Measurements from ENCODE around the gene COX7A2L.

DNA sequence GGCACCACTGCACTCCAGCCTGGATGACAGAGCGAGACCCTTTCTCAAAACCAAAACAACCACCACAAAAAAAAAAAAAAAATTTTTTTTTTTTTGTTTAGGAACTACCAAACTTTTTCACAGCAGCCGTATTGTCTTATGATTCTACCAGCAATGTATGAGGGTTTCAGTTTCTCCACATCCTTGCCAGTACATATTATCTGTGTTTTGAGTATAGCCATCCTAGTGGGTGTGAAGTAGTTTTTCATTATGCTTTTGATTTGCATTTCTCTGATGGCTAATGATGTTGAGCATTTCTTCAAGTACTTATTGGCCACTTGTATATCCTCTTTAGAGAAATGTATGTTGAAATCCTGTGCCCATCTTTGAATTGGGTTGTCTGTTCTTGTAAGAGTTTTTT is 51.7 kb downstream of the COX7A2L start:
- TF ChIP-seq, protein P1, sequence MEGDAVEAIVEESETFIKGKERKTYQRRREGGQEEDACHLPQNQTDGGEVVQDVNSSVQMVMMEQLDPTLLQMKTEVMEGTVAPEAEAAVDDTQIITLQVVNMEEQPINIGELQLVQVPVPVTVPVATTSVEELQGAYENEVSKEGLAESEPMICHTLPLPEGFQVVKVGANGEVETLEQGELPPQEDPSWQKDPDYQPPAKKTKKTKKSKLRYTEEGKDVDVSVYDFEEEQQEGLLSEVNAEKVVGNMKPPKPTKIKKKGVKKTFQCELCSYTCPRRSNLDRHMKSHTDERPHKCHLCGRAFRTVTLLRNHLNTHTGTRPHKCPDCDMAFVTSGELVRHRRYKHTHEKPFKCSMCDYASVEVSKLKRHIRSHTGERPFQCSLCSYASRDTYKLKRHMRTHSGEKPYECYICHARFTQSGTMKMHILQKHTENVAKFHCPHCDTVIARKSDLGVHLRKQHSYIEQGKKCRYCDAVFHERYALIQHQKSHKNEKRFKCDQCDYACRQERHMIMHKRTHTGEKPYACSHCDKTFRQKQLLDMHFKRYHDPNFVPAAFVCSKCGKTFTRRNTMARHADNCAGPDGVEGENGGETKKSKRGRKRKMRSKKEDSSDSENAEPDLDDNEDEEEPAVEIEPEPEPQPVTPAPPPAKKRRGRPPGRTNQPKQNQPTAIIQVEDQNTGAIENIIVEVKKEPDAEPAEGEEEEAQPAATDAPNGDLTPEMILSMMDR (IDR thresholded peaks at IDR 0.05) = no peak
- no peak for TF ChIP-seq POLR2A (IDR thresholded peaks at IDR 0.05)
- no peak for TF ChIP-seq POLR2AphosphoS5 (IDR thresholded peaks at IDR 0.05)

Measured in gastroesophageal sphincter (tissue), 3 donors.